Activated naive CD4-positive, alpha-beta T cell treated with anti-CD3 and anti-CD28 coated beads for 36 hours (primary cell): Measurements from ENCODE around the gene LGALSL. TPM values are rescaled to one million over a fixed set of nuclear protein-coding genes. Genes with fewer than 3 reads are reported as not detected.

Experiments
- CTCF ChIA-PET: fragments of 350-600 bp; sonication (Branson Sonifier 250); formaldehyde crosslinking; loops from one replicate; lab custom pipeline; 2021; ENCODE audit warnings: antibody characterized with exemption; lab: Charles Lee
- DNase-seq: peaks from one replicate; pipeline ENCODE4 v3.0.0-alpha.2; 2020
- H3K27ac Mint-ChIP-seq: one replicate; pipeline ENCODE4 v1.8.0; 2021; ENCODE audit warnings: mild to moderate bottlenecking, mixed read lengths
- H3K27me3 Mint-ChIP-seq: one replicate; pipeline ENCODE4 v1.8.0; 2021; ENCODE audit warnings: low read depth, mixed read lengths
- H3K36me3 Mint-ChIP-seq: one replicate; pipeline ENCODE4 v1.8.0; 2021; ENCODE audit warnings: low read depth, mixed read lengths
- H3K4me1 Mint-ChIP-seq: one replicate; pipeline ENCODE4 v1.8.0; 2021; ENCODE audit warnings: low read depth, mixed read lengths
- H3K4me3 Mint-ChIP-seq: one replicate; pipeline ENCODE4 v1.8.0; 2021; ENCODE audit warnings: mild to moderate bottlenecking, moderate library complexity, mixed read lengths
- H3K9me3 Mint-ChIP-seq: one replicate; pipeline ENCODE4 v1.8.0; 2021; ENCODE audit warnings: mixed read lengths
- intact Hi-C: fragments of 100-400 bp; cut with micrococcal nuclease; formaldehyde crosslinking; loops from one replicate; pipeline ENCODE4 v1.15.1; 2023
- total RNA-seq, 2 experiments: library from RNA; stranded (reverse); gene quantifications; one replicate each; pipeline ENCODE4 v1.2.3, GENCODE V29; 2021

The LGALSL gene
- total RNA-seq, 2 experiments from 2014 or later = 1.0 to 1.5 TPM

DNA sequence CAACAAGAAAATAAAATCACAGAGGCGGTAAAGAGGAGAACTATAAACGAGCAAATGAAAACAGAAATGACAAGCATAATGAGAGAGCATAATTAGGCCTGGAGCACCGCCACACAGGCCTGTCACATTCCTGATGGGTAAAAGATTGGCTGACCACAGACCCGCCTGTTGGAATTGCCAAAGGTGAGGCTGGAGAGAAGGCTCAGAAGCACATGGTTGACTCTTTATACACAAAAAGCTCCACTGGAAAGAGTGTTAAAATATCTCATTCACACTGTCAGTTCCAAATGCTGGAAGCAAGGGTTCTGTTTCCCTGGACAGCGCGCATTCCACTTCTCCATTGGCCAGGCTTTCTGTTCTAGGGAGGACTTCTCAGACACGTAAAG, 5.9 kb upstream of the LGALSL start:
- CTCF ChIA-PET = interaction anchor here (1.6 kb wide), 1 partner anchor 117 kb away, joined by 6 read pairs; no protein-coding TSS in a partner anchor
- no peaks in the 10 kb centered on the region for H3K9me3 Mint-ChIP-seq
- H3K27ac Mint-ChIP-seq = no peak overlapping the region
- no peaks in the 10 kb centered on the region for H3K27me3 Mint-ChIP-seq
- no peaks in the 10 kb centered on the region for H3K36me3 Mint-ChIP-seq
- intact Hi-C loops = no loop called here
- H3K4me3 Mint-ChIP-seq = no peak overlapping the region
- no peak for DNase-seq
- H3K4me1 Mint-ChIP-seq = no peaks in the 10 kb centered on the region

GRCh38 chr2:64451051-64451450, 2.9 kb upstream of the LGALSL start:
- Mint-ChIP-seq H3K4me1 (peaks cover 6% of the 10 kb centered on the region), H3K36me3 (no peaks in the 10 kb centered on the region), H3K4me3 (no peak overlapping the region), H3K27ac (no peak overlapping the region), H3K27me3 (peaks cover 5% of the 10 kb centered on the region), H3K9me3 (no peaks in the 10 kb centered on the region)
- intact Hi-C loops = no loop called here
- no peak for DNase-seq
- CTCF ChIA-PET = no interaction called here

- no peaks in the 10 kb centered on the region for H3K9me3 Mint-ChIP-seq
Observed at GRCh38 chr2:64454386-64455332, 697 bp downstream of the LGALSL start.

DNA sequence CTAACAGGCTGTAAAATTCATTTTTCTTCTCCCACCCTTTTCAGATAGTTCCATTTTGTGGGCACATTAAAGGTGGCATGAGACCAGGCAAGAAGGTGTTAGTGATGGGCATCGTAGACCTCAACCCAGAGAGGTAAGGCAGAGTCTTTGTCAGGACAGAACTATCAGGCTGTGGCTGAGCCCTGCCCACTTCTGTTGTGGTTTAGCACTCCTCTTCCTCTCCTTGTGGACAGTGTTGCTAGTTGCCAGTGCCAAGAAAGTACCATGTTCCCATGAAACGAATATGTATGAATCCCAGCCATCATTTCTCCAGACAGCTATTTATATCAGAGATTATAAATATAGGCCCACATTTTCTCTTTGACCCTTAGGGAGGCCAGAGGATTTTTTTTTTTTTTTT, 1.6 kb downstream of the LGALSL start:
- H3K4me1 Mint-ChIP-seq = peaks cover 6% of the 10 kb centered on the region
- H3K4me3 Mint-ChIP-seq = peak overlapping the region; percentile 75
- peaks cover 5% of the 10 kb centered on the region for H3K27me3 Mint-ChIP-seq
- no peaks in the 10 kb centered on the region for H3K9me3 Mint-ChIP-seq
- CTCF ChIA-PET = interaction anchor here (0.6 to 3.8 kb wide), 5 partner anchors 32 to 350 kb away, joined by 3 to 18 read pairs (median 4); no protein-coding TSS in a partner anchor
- no peak overlapping the region for H3K27ac Mint-ChIP-seq
- intact Hi-C loops = no loop called here
- no peak for DNase-seq
- H3K36me3 Mint-ChIP-seq = no peaks in the 10 kb centered on the region

More at GRCh38 chr2:64454386-64455332, 697 bp downstream of the LGALSL start:
- H3K27ac Mint-ChIP-seq = no peak overlapping the region
- CTCF ChIA-PET = interaction anchor here (1.4 to 1.7 kb wide), 2 partner anchors 40 to 126 kb away, joined by 3 to 5 read pairs; no protein-coding TSS in a partner anchor
- intact Hi-C loops = loop anchor here (1.0 kb wide), 1 partner anchor 405 kb away; no protein-coding TSS in a partner anchor
- peaks cover 6% of the 10 kb centered on the region for H3K4me1 Mint-ChIP-seq
- peak overlapping the region; percentile 75 for H3K4me3 Mint-ChIP-seq
- no peaks in the 10 kb centered on the region for H3K36me3 Mint-ChIP-seq
- H3K27me3 Mint-ChIP-seq = peaks cover 5% of the 10 kb centered on the region
- peak; percentile 45 for DNase-seq

GRCh38 chr2:64456293-64456692, 2.3 kb downstream of the LGALSL start:
- DNase-seq = no peak
- Mint-ChIP-seq H3K27me3 (peaks cover 5% of the 10 kb centered on the region), H3K4me3 (no peak overlapping the region), H3K4me1 (peaks cover 6% of the 10 kb centered on the region), H3K9me3 (no peaks in the 10 kb centered on the region), H3K36me3 (no peaks in the 10 kb centered on the region), H3K27ac (no peak overlapping the region)
- CTCF ChIA-PET = interaction anchor here (0.7 to 3.8 kb wide), 5 partner anchors 32 to 128 kb away, joined by 3 to 18 read pairs (median 5); no protein-coding TSS in a partner anchor
- intact Hi-C loops = loop anchor here (2.0 kb wide), 1 partner anchor 33 kb away; no protein-coding TSS in a partner anchor

DNA sequence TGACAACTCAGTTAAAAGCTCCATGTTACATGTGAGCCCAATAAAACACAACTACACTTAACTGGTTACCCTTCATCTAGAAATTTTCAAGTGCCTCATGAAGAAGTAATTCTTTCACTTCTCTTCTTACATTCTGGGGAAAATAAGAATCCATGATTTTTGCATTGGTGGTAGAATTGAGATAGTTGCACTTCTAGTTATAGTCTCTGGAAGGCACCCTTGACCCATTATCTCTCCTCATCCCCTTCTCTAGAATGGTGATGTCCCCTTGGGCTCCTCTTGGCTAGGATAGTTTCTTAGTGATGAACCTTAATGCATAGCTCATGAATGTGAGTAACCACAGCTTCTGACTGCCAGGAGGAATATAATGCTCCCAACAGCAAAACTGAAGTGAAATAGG, 3.6 kb downstream of the LGALSL start:
- CTCF ChIA-PET = interaction anchor here (0.7 to 3.8 kb wide), 6 partner anchors 28 to 476 kb away, joined by 3 to 18 read pairs (median 6); no protein-coding TSS in a partner anchor
- H3K4me3 Mint-ChIP-seq = no peak overlapping the region
- DNase-seq = no peak
- H3K9me3 Mint-ChIP-seq = no peaks in the 10 kb centered on the region
- intact Hi-C loops = loop anchor here (2.0 kb wide), 1 partner anchor 31 kb away; no protein-coding TSS in a partner anchor
- no peak overlapping the region for H3K27ac Mint-ChIP-seq
- H3K27me3 Mint-ChIP-seq = peaks cover 5% of the 10 kb centered on the region
- no peaks in the 10 kb centered on the region for H3K36me3 Mint-ChIP-seq
- peaks cover 6% of the 10 kb centered on the region for H3K4me1 Mint-ChIP-seq

GRCh38 chr2:64459575-64459974, 5.6 kb downstream of the LGALSL start:
- CTCF ChIA-PET = interaction anchor here (0.6 to 1.8 kb wide), 5 partner anchors 10 to 128 kb away, joined by 3 to 7 read pairs (median 3); no protein-coding TSS in a partner anchor
- DNase-seq = no peak
- intact Hi-C loops = no loop called here
- Mint-ChIP-seq H3K9me3 (no peaks in the 10 kb centered on the region), H3K27me3 (peaks cover 2% of the 10 kb centered on the region), H3K36me3 (no peaks in the 10 kb centered on the region), H3K27ac (no peak overlapping the region), H3K4me1 (peaks cover 3% of the 10 kb centered on the region), H3K4me3 (no peak overlapping the region)

DNA sequence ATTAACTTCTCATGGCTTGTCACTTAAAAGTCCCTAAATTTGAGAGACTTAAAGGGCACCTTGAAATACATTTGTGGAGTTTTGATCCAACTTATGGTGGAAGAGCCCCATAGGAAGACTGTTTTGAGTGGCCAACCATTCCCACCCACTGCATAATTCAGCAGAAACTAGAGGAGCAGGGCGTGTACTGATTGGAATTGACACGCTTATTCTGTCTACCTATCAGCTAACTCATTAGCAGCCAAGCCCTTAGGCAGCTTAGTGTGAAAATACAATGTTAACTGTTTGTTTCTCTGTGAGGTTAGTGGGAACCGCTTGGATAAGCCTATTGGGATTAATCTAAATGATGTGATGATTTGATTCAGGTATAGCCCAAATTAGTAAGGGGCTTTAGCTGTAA, 6.4 kb downstream of the LGALSL start:
- H3K27me3 Mint-ChIP-seq = no peaks in the 10 kb centered on the region
- no peaks in the 10 kb centered on the region for H3K36me3 Mint-ChIP-seq
- CTCF ChIA-PET = interaction anchor here (0.6 to 1.8 kb wide), 2 partner anchors 27 to 129 kb away, joined by 3 to 6 read pairs; no protein-coding TSS in a partner anchor
- no peak overlapping the region for H3K4me3 Mint-ChIP-seq
- intact Hi-C loops = no loop called here
- H3K4me1 Mint-ChIP-seq = no peaks in the 10 kb centered on the region
- DNase-seq = no peak
- no peak overlapping the region for H3K27ac Mint-ChIP-seq
- H3K9me3 Mint-ChIP-seq = no peaks in the 10 kb centered on the region

- H3K4me3 Mint-ChIP-seq = no peak overlapping the region
- no peaks in the 10 kb centered on the region for H3K36me3 Mint-ChIP-seq
- no peaks in the 10 kb centered on the region for H3K27me3 Mint-ChIP-seq
- no peak overlapping the region for H3K27ac Mint-ChIP-seq
- CTCF ChIA-PET = interaction anchor here (1.2 kb wide), 1 partner anchor 22 kb away, joined by 3 read pairs; no protein-coding TSS in a partner anchor
- intact Hi-C loops = no loop called here
- H3K4me1 Mint-ChIP-seq = no peaks in the 10 kb centered on the region
- no peak for DNase-seq
- no peaks in the 10 kb centered on the region for H3K9me3 Mint-ChIP-seq
Observed at GRCh38 chr2:64461271-64462058, 7.5 kb downstream of the LGALSL start.

GRCh38 chr2:64462171-64462570, 8.2 kb downstream of the LGALSL start:
- CTCF ChIA-PET = interaction anchor here (0.8 to 1.2 kb wide), 2 partner anchors 21 to 304 kb away, joined by 3 read pairs; no protein-coding TSS in a partner anchor
- Mint-ChIP-seq H3K4me3 (no peak overlapping the region), H3K36me3 (no peaks in the 10 kb centered on the region), H3K4me1 (no peaks in the 10 kb centered on the region), H3K9me3 (no peaks in the 10 kb centered on the region), H3K27me3 (no peaks in the 10 kb centered on the region), H3K27ac (no peak overlapping the region)
- no peak for DNase-seq
- intact Hi-C loops = no loop called here

GRCh38 chr2:64462940-64463700, 9.2 kb downstream of the LGALSL start:
- CTCF ChIA-PET = interaction anchor here (0.7 to 0.8 kb wide), 2 partner anchors 303 to 358 kb away, joined by 3 read pairs; no protein-coding TSS in a partner anchor
- H3K9me3 Mint-ChIP-seq = no peaks in the 10 kb centered on the region
- intact Hi-C loops = no loop called here
- H3K4me1 Mint-ChIP-seq = no peaks in the 10 kb centered on the region
- H3K4me3 Mint-ChIP-seq = no peak overlapping the region
- no peak overlapping the region for H3K27ac Mint-ChIP-seq
- no peaks in the 10 kb centered on the region for H3K27me3 Mint-ChIP-seq
- no peak for DNase-seq
- H3K36me3 Mint-ChIP-seq = no peaks in the 10 kb centered on the region
